HG02981 (cell line): Measurements from ENCODE around the gene IL15RA.
"Not testable (repeated sequence)": the region's sequence is repeated elsewhere in the genome, so short reads cannot be mapped to it uniquely, and the experiment has no call there.

Experiments used
- ATAC-seq: cut with Tn5 transposase; IDR thresholded peaks from one replicate; pipeline ENCODE4 v1.9.1; 2021; ENCODE audit warnings: mild to moderate bottlenecking, moderate library complexity; ENCODE audit not compliant: unreplicated experiment

IL15RA gene

DNA sequence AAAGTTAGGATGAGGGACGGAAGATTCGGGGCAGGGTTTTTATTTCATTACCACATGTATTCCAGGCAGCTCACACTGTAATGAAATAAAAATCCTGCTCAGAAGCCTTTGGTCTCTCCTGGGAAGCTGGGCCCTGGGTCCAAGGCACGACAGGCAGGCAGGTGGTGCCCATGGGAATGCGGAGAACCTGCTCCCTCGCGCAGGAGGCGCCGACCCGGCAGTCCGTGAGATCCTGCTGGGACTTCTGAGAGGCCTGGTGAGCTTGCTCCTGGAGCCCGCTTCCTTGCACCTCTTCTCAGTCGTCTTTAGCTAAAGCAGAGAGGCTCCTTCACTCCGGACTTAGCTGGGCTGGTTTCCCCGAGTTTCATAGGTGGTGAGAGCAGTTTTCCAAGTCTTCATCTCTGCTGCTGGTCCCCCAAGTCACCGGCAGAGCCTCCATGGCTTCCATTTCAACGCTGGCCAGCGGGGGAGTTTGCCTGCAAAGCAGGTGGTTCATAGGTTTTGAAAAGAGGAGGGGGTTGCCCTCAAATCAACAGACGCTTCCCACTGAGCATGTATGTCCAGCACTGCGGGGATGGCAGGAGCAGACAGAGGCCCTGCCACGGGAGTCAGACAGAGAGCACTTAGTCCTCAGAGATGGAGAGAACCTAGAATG is 24.5 kb downstream of the IL15RA start:
- ATAC-seq: no peak

DNA sequence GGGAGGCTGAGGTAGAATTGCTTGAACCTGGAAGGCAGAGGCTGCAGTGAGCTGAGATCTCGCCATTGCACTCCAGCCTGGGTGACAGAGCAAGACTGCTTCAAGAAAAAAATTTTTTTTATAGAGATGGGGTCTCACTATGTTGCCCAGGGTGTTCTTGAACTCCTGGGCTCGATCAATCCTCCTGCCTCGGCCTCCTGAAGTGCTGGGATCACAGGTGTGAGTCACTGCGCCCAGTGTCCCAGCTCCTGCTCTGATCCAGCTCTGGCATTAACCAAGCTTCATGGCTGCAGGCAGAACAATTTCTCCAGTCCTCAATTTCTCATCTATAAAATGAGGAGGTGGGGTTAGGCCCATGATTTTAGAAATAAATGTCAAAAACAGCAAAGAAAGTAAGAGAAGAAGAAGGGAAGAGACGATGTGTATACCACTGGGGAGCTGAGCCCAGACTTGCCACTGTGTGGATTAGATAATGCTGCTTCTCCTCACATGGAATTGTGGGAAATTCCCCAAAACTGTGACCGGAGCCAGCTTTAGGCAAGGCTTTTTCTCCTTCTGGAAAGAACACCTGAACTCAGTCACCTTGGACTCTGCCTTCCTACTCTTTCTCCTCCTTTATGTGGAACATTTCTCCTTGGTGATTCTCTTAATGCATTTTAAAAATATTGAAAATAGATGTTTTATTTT is 25.5 kb downstream of the IL15RA start:
- no peak for ATAC-seq

DNA sequence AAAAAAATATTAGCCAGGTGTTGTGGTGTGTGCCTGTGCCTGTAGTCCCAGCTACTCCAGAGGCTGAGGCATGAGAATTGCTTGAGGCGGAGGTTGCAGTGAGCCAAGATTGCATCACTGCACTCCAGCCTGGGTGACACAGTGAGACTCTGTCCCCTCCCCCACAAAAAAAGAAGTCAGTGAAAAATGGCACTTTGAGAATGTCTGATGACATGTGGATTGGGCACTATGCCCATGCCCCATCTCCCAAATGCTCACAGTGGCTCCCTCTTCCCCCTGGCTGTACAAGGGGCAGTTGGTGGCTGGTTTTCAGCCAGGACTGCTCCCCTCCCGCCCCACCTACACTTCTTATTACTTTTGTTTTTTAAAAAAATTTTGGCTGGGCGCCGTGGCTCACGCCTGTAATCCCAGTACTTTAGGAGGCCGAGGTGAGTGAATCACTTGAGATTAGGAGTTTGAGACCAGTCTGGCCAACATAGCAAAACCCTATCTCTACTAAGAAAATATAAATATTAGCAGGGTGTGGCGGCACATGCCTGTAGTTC is 26.1 kb downstream of the IL15RA start:
- ATAC-seq: no peak

DNA sequence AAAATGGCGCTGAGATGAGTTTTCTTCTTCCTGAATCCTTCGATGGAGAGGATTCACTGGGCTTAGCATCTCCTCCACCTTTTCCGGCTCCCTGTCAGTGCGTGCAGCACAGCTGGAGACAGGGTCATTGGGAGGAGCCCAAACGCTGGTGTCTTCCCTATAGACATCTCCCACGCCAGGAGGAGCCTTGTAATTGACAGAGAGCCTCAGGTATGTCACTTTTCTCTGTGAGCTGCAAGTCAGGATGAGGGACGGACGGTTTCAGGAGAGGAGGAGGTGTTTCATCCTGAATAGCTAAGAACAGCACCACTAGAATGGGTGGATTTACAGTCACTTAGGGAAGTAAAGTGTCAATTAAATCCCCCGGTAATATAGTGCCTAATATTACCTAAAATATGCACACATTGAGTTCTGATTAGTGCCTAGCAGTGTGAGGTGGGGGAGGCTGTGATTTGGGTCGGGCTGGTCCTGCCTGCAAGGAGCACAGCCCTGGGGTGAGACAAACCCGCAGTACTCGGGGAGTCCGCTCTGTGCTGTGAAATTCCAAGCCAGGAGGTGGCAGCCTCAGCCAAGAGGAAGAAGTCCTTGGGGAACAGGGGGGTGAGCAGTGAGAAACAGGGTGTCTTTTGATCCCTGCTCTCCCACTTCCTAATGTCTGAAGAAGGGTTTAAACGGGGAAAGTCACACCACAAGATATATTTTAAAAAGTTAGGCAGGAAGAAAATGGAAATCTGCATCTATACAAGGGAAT is 28.2 kb downstream of the IL15RA start:
- ATAC-seq: no peak

DNA sequence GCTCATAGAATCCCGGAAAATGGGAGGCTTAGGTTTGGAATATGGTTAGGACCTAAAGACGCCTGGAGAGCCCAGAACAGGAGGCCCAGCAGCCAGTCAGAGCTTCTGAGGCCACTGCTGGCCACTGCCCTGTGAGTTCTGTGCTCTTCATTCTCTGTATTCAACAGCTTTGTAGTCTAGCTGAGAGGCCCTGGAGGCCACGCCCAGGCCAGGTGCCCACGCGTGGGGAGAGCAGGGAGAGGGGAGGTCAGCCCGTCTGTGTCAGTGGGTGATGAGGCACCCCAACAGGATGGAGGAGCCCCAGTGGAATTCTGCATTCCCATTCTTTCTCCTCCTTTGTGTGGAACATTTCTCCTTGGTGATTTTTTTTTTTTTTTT is 29.1 kb downstream of the IL15RA start:
- no peak for ATAC-seq

DNA sequence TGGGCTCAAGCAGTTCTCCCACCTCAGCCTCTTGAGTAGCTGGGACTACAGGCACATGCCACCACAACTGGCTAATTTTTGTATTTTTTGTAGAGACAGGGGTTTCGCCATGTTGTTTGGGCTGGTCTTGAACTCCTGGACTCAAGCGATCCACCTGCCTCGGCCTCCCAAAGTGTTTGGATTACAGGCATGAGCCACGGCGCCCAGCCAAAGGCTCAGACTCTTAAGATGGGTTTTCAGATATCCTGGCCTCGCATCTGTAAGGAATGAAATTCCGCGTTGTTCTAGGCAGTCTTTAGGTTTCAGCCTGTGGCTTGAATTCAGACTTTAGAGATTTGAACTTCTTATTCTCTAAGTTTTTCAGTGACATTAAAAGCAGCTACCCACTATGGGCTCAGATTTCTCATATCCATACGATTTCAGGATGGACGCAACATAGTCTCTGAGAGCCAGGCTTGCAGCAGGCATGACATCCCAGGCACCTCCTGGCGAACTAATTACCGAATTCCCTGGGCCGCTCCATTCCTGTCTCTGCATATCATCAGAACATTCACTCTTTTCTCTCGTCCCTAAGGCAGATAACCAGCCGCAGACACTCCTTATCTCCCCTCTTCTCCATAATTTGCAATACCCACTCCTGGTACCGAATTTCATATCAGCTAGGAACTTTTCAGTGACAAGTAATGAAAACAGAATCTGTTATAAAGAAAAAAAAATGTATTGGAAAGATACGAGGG is 29.7 kb downstream of the IL15RA start:
- ATAC-seq: no peak

DNA sequence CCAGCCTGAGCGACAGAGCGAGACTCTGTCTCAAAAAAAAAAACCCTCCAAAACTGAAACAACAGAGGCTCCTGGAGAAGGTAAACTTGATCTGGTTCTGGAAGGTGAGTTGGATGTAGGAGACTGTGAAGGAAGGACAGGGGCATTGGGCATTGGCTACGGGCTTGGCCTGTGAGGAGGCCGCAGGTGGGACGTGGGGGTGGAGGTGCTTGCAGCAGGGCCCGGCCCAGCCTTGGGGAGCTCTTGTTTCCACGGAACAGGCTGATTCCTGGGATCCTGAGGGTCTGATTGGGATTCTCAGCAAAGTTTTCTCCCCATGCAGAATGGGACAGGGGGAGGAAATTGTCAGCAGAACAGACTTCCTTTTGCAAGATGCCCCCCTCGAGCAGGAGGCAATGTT is 30.6 kb downstream of the IL15RA start:
- ATAC-seq: no peak

DNA sequence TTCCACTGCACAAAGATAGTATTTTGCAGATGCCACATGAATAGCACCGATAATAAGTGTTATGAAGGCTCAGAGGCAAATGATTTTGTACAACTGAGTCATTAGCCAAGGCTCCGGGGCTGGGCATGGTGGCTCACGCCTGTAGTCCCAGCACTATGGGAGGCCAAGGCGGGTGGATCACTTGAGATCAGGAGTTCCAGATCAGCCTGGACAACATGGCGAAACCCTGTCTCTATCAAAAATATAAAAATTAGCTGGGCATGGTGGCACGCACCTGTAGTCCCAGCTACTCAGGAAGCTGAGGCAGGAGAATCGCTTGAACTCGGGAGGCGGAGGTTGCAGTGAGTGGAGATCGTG is 30.9 kb downstream of the IL15RA start:
- ATAC-seq: not testable (repeated sequence)

DNA sequence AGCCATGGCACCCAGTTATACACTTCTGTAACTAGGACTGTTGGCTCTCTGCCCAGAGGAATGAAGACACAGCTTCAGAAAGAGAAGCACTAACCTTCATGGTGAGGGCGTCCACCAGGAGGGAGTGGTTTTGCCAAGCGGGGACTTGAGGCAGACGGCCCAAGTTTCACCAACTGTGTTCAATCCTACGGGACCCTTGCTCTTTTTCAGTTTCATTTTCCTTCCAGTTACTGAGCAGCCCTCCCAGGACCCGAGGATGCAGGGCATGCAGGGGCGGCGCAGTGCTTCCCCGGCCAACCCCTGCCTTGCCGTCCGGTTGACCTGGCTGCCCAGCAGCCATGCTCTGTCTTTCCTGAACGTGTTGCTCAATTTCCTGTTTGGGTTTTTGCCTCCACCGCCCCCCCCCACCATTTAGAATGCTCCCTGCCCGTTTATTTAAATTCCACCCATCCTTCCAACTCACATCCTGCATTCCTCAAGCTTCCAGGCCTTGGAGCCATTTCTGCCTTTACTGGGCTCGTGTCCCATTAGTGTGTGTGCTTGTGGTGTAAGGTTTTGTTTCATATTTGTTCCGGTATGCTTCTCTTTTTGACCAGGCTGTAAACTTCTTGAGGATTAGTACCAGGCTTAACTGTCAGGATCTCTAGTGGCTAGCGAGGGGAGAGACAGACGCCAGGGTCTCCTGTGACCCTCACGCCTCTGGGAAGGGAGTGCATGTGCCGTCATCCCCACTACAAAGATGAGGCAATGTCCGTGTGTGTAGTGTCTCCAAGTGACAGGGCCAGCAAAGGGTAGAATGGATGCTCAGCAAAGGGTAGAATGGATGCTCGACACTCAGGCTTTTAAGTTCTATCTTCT is 31.6 kb downstream of the IL15RA start:
- ATAC-seq: no peak

DNA sequence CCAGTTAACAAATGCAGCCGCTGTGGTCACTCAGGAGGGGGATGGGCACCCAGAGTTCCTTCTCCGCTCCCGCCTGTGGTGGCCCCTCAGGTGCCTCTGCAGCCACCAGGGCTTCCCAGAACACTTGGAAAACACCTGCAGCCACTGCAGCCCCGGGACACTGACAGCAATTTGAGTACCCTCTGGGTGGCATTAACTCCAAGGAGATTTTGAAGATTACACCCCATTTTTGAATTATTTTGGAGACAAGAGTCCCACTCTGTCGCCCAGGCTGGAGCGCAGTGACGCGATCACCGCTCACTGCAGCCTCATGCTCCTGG is 32.2 kb downstream of the IL15RA start:
- ATAC-seq: no peak

DNA sequence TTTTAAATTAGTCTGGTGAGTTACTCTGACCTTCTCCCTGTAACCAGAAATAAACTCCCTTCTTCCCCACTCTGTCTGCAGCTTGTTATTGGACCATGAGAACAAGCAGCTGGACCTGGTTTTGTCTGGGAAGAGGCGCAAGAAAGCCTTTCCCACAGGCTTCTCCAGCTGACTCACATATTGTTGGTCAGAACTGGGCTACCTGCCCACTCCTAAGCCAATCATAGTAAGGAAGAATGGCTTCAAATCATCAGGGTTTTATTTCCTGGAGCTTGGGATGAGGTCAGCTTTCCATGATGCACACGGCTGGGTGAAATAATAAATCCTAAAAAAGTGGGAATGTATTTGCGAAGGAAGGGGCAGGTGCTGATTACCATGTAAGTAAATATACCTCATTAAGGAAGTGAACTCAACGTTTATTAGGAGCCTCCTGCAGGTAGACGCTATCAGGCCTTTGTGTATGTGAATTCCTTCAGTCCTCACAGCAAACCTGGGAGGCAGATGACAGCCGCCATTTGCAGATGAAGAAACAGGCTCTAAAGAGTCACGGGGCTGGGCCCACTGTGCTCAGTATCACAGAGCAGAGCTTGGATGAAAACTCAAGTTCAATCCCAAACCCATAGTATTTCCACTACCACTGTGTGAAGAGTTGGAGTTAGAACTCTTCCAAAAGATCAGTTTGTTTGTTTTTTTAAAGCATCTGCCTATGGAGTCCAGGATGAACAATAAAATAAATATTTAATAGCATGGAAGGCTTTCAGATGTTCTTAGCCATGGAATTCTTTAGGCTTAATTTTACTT is 32.8 kb downstream of the IL15RA start:
- ATAC-seq: no peak

DNA sequence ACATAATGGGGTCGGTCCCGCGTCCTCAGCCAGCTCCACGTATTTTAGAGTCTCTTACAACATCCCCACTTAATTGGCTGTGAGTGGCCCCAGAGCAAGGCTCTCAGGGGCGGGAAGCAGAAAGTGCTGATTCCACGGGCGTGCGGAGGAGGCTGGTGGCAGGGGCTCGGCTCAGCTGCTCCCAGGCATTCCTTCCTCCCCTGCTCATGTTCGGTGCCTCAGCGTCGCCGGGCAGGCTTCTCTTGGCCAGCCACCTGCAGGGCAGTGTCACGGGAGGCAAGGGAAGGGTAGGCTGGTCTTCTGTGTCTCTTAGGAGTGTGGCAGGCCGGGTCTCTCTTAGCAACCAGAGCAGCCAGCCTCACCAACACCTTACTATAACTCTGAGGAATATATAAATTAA is 33.8 kb downstream of the IL15RA start:
- no peak for ATAC-seq

DNA sequence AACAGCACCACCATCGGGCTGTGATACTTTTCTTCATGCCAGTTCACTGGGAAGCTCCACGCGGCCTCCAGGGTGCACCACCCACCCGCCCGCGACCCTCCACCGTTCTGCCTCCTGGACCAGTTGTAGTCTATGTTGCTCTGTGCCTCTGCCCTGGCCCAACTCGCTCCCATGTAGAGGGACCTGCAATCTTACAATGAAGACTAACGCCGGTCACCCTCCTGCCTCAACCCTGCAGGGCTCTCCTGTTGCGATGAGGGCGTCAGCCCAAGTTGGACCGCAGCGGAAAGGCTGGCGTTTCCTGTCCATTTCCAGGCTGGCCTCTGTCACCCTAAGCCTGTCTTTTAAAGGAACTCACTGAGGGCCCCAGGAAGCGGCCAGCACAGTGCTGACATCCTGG is 34.9 kb downstream of the IL15RA start:
- ATAC-seq: no peak

DNA sequence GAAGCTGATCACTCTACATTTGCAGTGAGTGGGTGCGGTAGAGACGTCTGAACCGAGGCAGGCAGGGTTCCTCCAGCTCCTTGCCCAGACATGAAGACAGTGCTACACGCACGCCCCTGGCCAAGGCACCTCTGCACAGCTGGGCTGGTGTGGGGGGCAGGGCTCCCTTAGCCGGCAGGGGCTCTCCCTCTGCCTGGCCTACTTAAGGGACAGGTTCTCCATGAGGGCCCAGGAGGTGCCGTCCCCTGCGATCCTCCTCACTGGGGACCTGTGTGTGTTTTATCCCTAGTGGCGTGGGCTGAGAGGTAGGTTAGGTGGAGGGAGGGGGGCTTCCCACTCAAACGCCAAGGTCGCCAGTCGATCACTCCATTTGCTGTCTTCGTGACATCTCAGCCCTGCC is 35.3 kb downstream of the IL15RA start:
- ATAC-seq: no peak

DNA sequence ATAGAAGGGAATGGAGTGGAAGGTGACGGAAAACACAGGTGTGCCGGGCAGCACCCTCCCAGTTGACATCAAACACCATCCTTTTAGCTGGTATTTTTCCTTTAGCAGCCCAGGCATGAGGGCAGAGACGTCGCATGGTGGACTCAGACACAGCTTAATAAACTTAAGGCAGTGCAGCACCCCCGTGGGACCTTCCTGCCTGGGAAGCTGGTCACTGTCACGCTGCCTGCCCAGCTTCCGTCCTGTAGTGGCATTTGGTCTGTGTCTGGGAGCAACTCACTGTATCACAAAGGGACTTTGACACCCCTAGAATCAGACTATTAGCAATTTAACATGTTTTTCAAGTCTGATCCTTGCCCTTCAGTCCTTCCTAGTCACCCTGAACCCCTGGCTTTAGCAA is 35.8 kb downstream of the IL15RA start:
- ATAC-seq: no peak

DNA sequence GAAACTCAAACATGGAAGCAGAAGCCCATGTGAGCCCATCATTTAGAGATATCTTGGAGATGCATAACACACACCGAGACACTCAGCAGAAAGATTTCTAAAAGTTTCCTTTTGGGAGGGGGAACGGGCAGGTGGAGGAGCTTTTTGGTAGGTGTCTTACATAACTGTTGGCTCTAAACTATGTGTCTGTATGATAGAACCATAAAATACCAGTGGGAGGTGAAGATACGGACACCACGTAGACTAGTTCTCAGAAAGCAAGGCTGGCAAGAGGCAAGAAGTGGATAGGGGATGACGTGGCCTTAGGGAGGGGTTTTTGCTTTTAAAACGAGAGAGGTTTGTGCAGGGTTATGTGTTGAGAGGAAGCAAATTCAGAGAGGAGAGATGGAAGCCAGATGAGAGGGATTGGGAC is 36.5 kb downstream of the IL15RA start:
- no peak for ATAC-seq

DNA sequence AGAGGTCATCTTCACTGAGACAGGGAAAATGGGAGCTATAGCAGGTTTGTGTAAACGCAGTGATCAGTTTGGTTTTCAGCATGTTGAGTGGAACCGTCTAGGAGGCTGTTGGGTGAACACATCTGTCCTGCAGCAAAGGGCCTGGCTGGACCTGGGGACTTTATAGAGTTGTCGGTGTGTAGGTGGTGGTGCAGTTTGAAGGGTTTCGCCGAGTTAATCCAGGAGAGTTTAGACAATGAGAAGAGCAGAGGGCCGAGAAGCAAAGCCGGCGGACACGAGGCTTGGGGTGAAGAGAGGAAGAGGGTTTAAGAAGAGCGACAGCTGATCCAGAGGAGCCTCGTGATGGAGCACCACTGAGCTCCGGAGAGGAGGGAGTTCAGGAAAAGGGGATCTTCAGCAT is 39.1 kb downstream of the IL15RA start:
- no peak for ATAC-seq

DNA sequence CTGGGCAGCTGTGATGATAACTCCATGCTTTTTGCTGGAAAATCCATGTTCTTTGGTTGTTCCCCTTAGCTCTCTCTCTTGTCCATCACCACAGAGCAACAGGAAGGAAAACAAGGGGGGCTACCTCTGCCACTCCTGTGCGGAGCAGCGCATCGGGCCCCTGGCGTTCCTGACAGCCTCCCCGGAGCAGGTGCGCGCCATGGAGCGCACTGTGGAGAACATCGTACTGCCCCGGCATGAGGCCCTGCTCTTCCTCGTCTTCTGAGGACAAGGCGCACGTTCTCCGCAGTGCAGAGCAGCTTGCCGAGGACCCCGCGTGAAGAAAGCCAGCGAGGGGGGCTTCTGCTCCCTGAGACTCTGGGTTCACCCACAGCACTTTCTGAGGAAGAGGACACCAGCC is 40.3 kb downstream of the IL15RA start:
- ATAC-seq: no peak

DNA sequence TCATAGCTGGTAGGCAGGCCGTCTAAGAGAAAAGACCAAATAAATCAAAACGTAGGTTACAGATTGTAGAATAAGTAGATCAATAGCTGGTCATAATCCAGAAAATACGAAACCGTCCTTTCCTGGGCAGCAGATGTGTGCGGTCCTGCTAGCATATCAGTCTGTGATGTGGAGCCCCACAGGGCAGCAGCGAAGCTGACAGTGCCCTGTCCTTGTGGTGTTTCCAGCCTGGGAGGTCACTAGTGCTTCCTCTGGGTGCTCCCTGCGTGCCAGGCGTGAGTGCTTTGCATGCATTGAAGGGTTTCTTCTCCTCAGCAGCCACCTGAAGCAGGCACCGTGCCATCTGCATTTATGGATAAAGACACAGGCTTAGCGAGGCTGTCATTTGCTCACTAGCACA is 41.7 kb downstream of the IL15RA start:
- no peak for ATAC-seq
